Neural progenitor cell (in vitro differentiated cells): Measurements from ENCODE around the gene RBM19. TPM values are rescaled to one million over a fixed set of nuclear protein-coding genes. Genes with fewer than 3 reads are reported as not detected.
"Not testable (repeated sequence)": the region's sequence is repeated elsewhere in the genome, so short reads cannot be mapped to it uniquely, and the experiment has no call there.

Experiments used
- DNase-seq: peaks from one replicate; pipeline ENCODE4 v3.0.0-alpha.2; 2016; ENCODE audit warnings: low spot score
- H2AFZ ChIP-seq: fragments of 200-600 bp; sonication (generic); replicated peaks from 2 replicates; pipeline ENCODE4 v1.6.1; 2016; ENCODE audit warnings: antibody characterized with exemption
- H3F3A ChIP-seq: fragments of 200-600 bp; sonication (generic); 2 replicates; pipeline ENCODE4 v1.6.1; 2016; ENCODE audit warnings: antibody characterized with exemption, low read depth
- H3K27ac ChIP-seq: fragments of 200-600 bp; sonication (generic); 2 replicates; pipeline ENCODE4 v1.5.1; 2016; ENCODE audit warnings: mild to moderate bottlenecking
- H3K27me3 ChIP-seq: fragments of 200-600 bp; sonication (generic); 2 replicates; pipeline ENCODE4 v1.6.1; 2016; ENCODE audit warnings: mild to moderate bottlenecking, moderate library complexity
- H3K36me3 ChIP-seq: fragments of 200-600 bp; sonication (generic); 2 replicates; pipeline ENCODE4 v1.5.1; 2016
- H3K4me1 ChIP-seq: fragments of 200-600 bp; sonication (generic); 2 replicates; pipeline ENCODE4 v1.6.1; 2016; ENCODE audit warnings: mixed run types
- H3K4me2 ChIP-seq: fragments of 200-600 bp; sonication (generic); 2 replicates; pipeline ENCODE4 v1.6.1; 2016
- H3K4me3 ChIP-seq: fragments of 200-600 bp; sonication (generic); 2 replicates; pipeline ENCODE4 v1.5.1; 2016
- H3K79me2 ChIP-seq: fragments of 200-600 bp; sonication (generic); 2 replicates; pipeline ENCODE4 v1.6.1; 2016; ENCODE audit warnings: low read depth
- H3K9ac ChIP-seq: fragments of 200-600 bp; sonication (generic); 2 replicates; pipeline ENCODE4 v1.6.1; 2016
- H3K9me3 ChIP-seq: fragments of 200-600 bp; sonication (generic); 2 replicates; pipeline ENCODE4 v1.5.1; 2016; ENCODE audit warnings: low read depth
- H4K20me1 ChIP-seq: fragments of 200-600 bp; sonication (generic); 2 replicates; pipeline ENCODE4 v1.6.1; 2016; ENCODE audit warnings: low read depth
- H3K27ac Mint-ChIP-seq: 3 replicates; pipeline ENCODE4 v1.8.0; 2021; ENCODE audit warnings: mixed read lengths
- H3K27me3 Mint-ChIP-seq: 2 replicates; pipeline ENCODE4 v1.8.0; 2022; ENCODE audit warnings: low read depth, mild to moderate bottlenecking, inconsistent platforms, moderate library complexity, mixed read lengths; ENCODE audit not compliant: insufficient read depth
- H3K36me3 Mint-ChIP-seq: 3 replicates; pipeline ENCODE4 v1.8.0; 2021; ENCODE audit warnings: mixed read lengths
- H3K4me1 Mint-ChIP-seq: 3 replicates; pipeline ENCODE4 v1.8.0; 2021; ENCODE audit warnings: mixed read lengths
- H3K4me3 Mint-ChIP-seq: 3 replicates; pipeline ENCODE4 v1.8.0; 2021; ENCODE audit warnings: mild to moderate bottlenecking, moderate library complexity, mixed read lengths
- H3K9me3 Mint-ChIP-seq: 3 replicates; pipeline ENCODE4 v1.8.0; 2020; ENCODE audit warnings: mixed read lengths
- CTCF ChIP-seq: fragments of 200-600 bp; sonication (generic); IDR thresholded peaks from 2 replicates; pipeline ENCODE4 v1.5.1; 2017; ENCODE audit warnings: antibody characterized with exemption, mild to moderate bottlenecking
- EZH2 ChIP-seq: fragments of 200-600 bp; sonication (generic); IDR thresholded peaks from 2 replicates; pipeline ENCODE4 v1.6.1; 2017; ENCODE audit warnings: antibody characterized with exemption, mild to moderate bottlenecking, moderate library complexity
- EZH2phosphoT487 ChIP-seq: fragments of 200-600 bp; sonication (generic); IDR thresholded peaks from 2 replicates; pipeline ENCODE4 v1.6.1; 2017; ENCODE audit warnings: antibody characterized with exemption
- total RNA-seq: library from RNA; depleted of rRNA; stranded (reverse); fragments of >200 nt; gene quantifications from 2 replicates; pipeline ENCODE4 v1.2.3, GENCODE V29; 2015; ENCODE audit warnings: low replicate concordance

The RBM19 gene
- total RNA-seq, 1 donor from 2014 or later: 23.5 TPM

- Mint-ChIP-seq H3K9me3 (no peaks in the 10 kb centered on the region), H3K27ac (no peak overlapping the region), H3K27me3 (peaks cover 18% of the 10 kb centered on the region), H3K4me3 (no peak overlapping the region), H3K4me1 (no peaks in the 10 kb centered on the region), H3K36me3 (no peaks in the 10 kb centered on the region)
- H3K9ac ChIP-seq: no peak overlapping the region
- no peak overlapping the region for H2AFZ ChIP-seq
- no peak for DNase-seq
- no peaks in the 10 kb centered on the region for H3K9me3 ChIP-seq
- H3K27me3 ChIP-seq: peaks cover 81% of the 10 kb centered on the region
- H3K27ac ChIP-seq: no peak overlapping the region
- no peak overlapping the region for H3K4me2 ChIP-seq
- H3K4me1 ChIP-seq: no peaks in the 10 kb centered on the region
- no peaks in the 10 kb centered on the region for H3K79me2 ChIP-seq
- no peak for TF ChIP-seq EZH2
- TF ChIP-seq CTCF: no peak
- TF ChIP-seq EZH2phosphoT487: no peak
- no peaks in the 10 kb centered on the region for H3F3A ChIP-seq
- H4K20me1 ChIP-seq: no peaks in the 10 kb centered on the region
- H3K36me3 ChIP-seq: no peaks in the 10 kb centered on the region
- no peak overlapping the region for H3K4me3 ChIP-seq
Observed at GRCh38 chr12:113997365-113997764, 31.2 kb upstream of the RBM19 start.

- Mint-ChIP-seq H3K4me3 (no peak overlapping the region), H3K4me1 (no peaks in the 10 kb centered on the region), H3K27me3 (peaks cover 23% of the 10 kb centered on the region), H3K27ac (no peak overlapping the region), H3K36me3 (no peaks in the 10 kb centered on the region), H3K9me3 (no peaks in the 10 kb centered on the region)
- no peaks in the 10 kb centered on the region for H3K36me3 ChIP-seq
- no peak overlapping the region for H3K4me2 ChIP-seq
- H3F3A ChIP-seq: no peaks in the 10 kb centered on the region
- peaks cover 82% of the 10 kb centered on the region for H3K27me3 ChIP-seq
- H4K20me1 ChIP-seq: no peaks in the 10 kb centered on the region
- H3K4me1 ChIP-seq: no peaks in the 10 kb centered on the region
- TF ChIP-seq CTCF (peak; percentile 43), EZH2phosphoT487 (no peak), EZH2 (no peak)
- no peaks in the 10 kb centered on the region for H3K79me2 ChIP-seq
- no peak overlapping the region for H3K4me3 ChIP-seq
- H3K9ac ChIP-seq: no peak overlapping the region
- peak; percentile 62 for DNase-seq
- no peak overlapping the region for H3K27ac ChIP-seq
- H2AFZ ChIP-seq: no peak overlapping the region
- H3K9me3 ChIP-seq: no peaks in the 10 kb centered on the region
Observed at GRCh38 chr12:113996026-113996425, 29.9 kb upstream of the RBM19 start.

GRCh38 chr12:113994051-113994450 is 27.9 kb upstream of the RBM19 start:
- Histone ChIP-seq H3K9me3 (no peaks in the 10 kb centered on the region), H4K20me1 (no peaks in the 10 kb centered on the region), H3K9ac (no peak overlapping the region), H3K4me1 (no peaks in the 10 kb centered on the region), H3K27ac (no peak overlapping the region), H2AFZ (no peak overlapping the region), H3K79me2 (no peaks in the 10 kb centered on the region), H3K4me2 (no peak overlapping the region), H3K27me3 (peaks cover 79% of the 10 kb centered on the region), H3F3A (no peaks in the 10 kb centered on the region), H3K4me3 (no peak overlapping the region), H3K36me3 (no peaks in the 10 kb centered on the region)
- H3K36me3 Mint-ChIP-seq: no peaks in the 10 kb centered on the region
- no peaks in the 10 kb centered on the region for H3K4me1 Mint-ChIP-seq
- DNase-seq: no peak
- H3K4me3 Mint-ChIP-seq: no peak overlapping the region
- peaks cover 24% of the 10 kb centered on the region for H3K27me3 Mint-ChIP-seq
- H3K9me3 Mint-ChIP-seq: no peaks in the 10 kb centered on the region
- TF ChIP-seq EZH2phosphoT487: no peak
- no peak for TF ChIP-seq EZH2
- TF ChIP-seq CTCF: no peak
- H3K27ac Mint-ChIP-seq: no peak overlapping the region

- H3K4me2 ChIP-seq, H3K36me3 ChIP-seq, H3K27ac ChIP-seq, H3F3A ChIP-seq, H3K79me2 ChIP-seq, H3K27ac Mint-ChIP-seq, H3K4me1 Mint-ChIP-seq, H3K4me3 ChIP-seq, H2AFZ ChIP-seq, H4K20me1 ChIP-seq, H3K9ac ChIP-seq, DNase-seq, H3K9me3 Mint-ChIP-seq, H3K4me3 Mint-ChIP-seq, H3K9me3 ChIP-seq, H3K4me1 ChIP-seq, H3K36me3 Mint-ChIP-seq: not testable (repeated sequence)
- peaks cover 79% of the 10 kb centered on the region for H3K27me3 ChIP-seq
- peaks cover 29% of the 10 kb centered on the region for H3K27me3 Mint-ChIP-seq
Observed at GRCh38 chr12:113992751-113993150, 26.6 kb upstream of the RBM19 start.
